GM19351 (cell line): Measurements from ENCODE around the gene RPS13.
"Not testable (repeated sequence)": the region's sequence is repeated elsewhere in the genome, so short reads cannot be mapped to it uniquely, and the experiment has no call there.

Experiments used
- ATAC-seq: cut with Tn5 transposase; IDR thresholded peaks from one replicate; pipeline ENCODE4 v1.9.1; 2021; ENCODE audit warnings: mild to moderate bottlenecking, moderate library complexity; ENCODE audit not compliant: unreplicated experiment

RPS13 gene

DNA sequence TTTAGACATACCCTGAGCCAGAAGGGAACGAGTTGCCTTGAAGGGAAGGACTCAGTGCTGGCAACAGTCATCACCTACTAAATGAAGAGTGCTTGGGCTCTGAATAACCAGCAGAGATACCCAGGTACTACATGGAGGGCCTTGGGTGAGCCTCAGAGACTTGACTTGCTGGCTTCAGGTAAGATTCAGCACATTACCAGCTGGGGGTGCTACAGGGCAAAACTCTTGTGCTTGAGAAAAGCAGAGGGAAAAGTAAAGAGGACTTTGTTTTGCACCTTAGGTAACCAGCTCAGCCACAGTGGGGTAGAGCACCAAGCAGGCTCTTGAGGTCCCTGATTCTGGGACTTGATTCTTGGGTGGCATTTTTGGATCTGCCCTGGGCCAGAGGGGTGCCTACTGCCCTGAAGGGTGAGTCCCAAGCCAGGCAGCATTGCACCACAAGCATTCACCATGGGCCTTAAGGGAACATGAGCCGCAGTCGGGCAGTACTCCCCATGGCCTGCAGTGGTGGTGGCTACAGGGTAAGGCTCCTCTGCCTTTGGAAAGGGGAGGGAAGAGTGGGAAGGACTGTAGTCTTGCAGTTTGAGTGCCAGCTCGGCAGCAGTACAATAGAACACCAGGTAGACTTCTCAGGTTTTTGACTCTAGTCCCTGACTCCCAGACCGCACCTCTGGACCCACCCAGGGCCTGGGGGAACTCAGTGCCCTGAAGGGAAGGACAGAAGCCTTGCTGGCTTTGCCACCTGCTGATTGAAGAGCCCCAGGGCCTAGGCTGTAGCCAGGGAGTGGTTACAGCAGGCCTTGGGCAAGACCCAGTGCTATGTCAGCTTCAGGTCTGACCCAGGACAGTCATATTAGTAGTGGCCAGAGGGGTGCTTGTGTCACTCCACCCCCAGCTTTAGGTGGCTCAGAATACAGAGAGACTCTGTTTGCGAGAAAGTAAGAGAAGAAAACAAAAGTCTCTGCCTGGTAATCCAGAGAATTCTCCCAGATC lies 40.5 kb downstream of the RPS13 start:
- ATAC-seq: no peak

GRCh38 chr11:17034027-17034426 lies 43.4 kb downstream of the RPS13 start:
- not testable (repeated sequence) for ATAC-seq

- no peak for ATAC-seq
These were observed 50.9 kb downstream of the RPS13 start for GRCh38 chr11:17026487-17027082.

DNA sequence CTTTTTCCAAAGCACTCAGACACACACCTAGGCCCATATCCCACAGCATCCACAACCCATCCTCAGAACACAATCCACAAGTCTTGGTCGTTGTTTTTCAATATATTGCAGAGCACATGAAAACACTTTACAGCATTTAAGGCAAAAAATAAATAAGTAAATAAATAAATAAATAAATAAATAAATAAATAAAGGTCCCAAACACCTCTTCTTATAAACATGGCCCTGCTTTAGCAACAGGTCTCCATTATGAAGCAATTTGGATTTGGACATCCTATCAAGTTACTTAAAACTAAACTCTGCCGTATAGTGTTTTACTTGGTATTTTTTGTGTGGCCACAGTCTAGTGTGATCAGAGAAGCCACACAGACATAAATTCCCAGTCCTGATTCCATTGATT lies 52.5 kb downstream of the RPS13 start:
- no peak for ATAC-seq
